H7 (cell line): ENCODE results near the gene ARHGAP29. TPM values are rescaled to one million over a fixed set of nuclear protein-coding genes. Genes with fewer than 3 reads are reported as not detected.
"Not testable (repeated sequence)": the region's sequence is repeated elsewhere in the genome, so short reads cannot be mapped to it uniquely, and the experiment has no call there.

Source experiments
- DNase-seq: peaks from one replicate; pipeline ENCODE4 v3.0.0; 2012
- H3K27me3 ChIP-seq: 2 replicates; pipeline ENCODE4 v1.6.0; 2011; ENCODE audit warnings: mild to moderate bottlenecking, low read length; ENCODE audit not compliant: control insufficient read depth, insufficient read depth
- H3K36me3 ChIP-seq: replicated peaks from 2 replicates; pipeline ENCODE4 v1.5.1; 2011; ENCODE audit warnings: low read length; ENCODE audit not compliant: control insufficient read depth, insufficient read depth
- H3K4me3 ChIP-seq: 2 replicates; pipeline ENCODE4 v1.5.1; 2011; ENCODE audit warnings: low read depth, mild to moderate bottlenecking, control low read depth, low read length, moderate library complexity; ENCODE audit not compliant: insufficient read depth
- total RNA-seq: library from RNA; depleted of rRNA; stranded (reverse); fragments of >200 nt; shearing (Covaris generic); gene quantifications from 2 replicates; pipeline ENCODE4 v1.2.3, GENCODE V29; 2014

Gene ARHGAP29
- total RNA-seq, 1 experiment from 2014 or later: 5.6 TPM

- H3K27me3 ChIP-seq: no peaks in the 10 kb centered on the region
- DNase-seq: no peak
- no peaks in the 10 kb centered on the region for H3K36me3 ChIP-seq
- H3K4me3 ChIP-seq: no peak overlapping the region
Measured at GRCh38 chr1:94194079-94194865, 43.1 kb downstream of the ARHGAP29 start.

DNA sequence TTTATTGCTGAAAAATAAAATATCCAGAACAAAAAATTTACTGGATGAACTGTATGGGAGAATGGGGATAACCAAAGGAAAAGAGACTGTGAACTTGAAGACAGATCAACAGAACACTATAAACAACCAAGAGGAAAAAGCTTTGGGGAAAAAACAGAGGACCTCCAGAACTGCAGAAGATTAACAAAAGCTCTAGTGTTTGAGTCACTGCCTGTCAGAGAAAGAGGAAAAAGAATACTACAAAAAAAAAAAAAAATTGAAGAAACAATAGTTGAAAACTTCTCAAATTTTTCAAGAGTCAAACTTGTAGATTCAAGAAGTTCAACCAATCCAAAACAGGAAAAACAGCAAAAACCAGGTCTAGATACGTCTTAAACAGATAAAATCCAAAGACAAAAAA, 44.3 kb downstream of the ARHGAP29 start:
- H3K4me3 ChIP-seq: no peak overlapping the region
- H3K36me3 ChIP-seq: no peaks in the 10 kb centered on the region
- DNase-seq: no peak
- no peaks in the 10 kb centered on the region for H3K27me3 ChIP-seq

DNA sequence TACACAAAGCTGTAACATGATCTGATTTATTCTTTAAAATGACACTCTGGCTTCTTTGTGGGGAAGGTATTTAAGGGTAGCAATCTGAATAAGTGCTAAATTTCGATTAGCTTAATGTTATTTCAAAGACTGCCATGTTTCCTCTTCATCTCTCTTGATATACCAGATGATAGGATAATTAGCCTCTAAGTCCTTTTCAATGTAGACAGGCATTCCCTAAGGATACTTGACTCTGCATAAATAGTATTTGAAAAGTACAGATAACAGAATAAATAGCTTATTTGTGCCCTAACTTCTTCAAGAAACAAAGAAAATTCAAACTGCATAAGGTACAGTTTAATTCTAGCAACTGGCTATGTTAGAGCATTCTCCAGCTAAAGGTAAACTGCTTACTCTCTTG, 46.2 kb downstream of the ARHGAP29 start:
- DNase-seq: no peak
- no peaks in the 10 kb centered on the region for H3K27me3 ChIP-seq
- H3K36me3 ChIP-seq: no peaks in the 10 kb centered on the region
- H3K4me3 ChIP-seq: no peak overlapping the region

DNA sequence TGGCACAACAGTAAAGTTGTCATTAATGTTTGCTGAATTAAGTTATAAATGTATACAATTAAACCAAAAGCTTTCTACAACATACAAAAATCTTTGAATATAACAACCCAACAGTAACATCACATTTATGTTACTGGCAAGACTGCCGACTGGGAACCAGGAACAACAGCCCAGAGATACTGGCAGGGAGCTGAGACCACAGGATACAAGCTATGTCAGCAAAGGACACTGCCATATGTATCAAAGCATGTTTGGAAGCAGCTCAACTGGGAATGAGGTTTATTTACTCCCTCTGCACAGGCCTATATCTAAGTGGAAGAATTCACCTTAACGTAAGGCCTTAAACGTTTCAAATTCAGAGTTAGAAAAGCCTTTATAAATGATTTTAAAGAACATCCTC, 50.4 kb downstream of the ARHGAP29 start:
- Histone ChIP-seq H3K27me3 (no peaks in the 10 kb centered on the region), H3K4me3 (no peak overlapping the region)
- no peak for DNase-seq

DNA sequence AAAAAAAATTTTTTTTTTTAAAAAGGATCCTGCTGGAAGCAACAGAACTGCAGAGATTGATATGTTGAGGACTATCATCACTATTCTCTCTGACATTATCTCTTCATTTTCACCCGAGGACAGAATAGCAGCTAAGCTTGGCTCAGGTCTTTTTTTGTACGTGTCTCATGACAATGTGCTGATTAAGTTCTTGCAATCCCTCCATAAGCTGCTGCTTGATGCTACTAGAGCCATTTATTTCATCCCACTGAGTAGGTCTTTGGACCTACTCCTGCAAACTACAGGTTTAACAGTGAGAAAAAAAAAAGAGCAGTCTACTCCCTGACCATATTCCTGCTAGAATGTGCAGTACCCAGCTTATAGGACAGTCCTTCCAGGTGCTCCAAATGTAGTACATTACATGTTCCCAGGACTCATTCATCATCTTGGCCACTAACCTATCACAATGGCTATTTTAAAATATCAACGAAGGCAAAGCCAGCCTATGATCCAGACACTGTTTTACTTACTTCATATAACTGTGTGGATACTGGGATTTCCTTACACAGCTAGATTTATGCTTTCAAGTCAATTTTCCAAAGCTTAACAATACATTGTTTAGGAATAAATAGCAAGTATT, 54.1 kb downstream of the ARHGAP29 start:
- no peaks in the 10 kb centered on the region for H3K27me3 ChIP-seq

More for the DNA sequence above, 50.4 kb downstream of the ARHGAP29 start:
- no peaks in the 10 kb centered on the region for H3K36me3 ChIP-seq

GRCh38 chr1:94182191-94182590, 55.2 kb downstream of the ARHGAP29 start:
- no peaks in the 10 kb centered on the region; the same call in 1 of the 2 replicates for H3K36me3 ChIP-seq
- no peak for DNase-seq
- no peaks in the 10 kb centered on the region for H3K27me3 ChIP-seq
- H3K4me3 ChIP-seq: no peak overlapping the region

More for the DNA sequence above, 54.1 kb downstream of the ARHGAP29 start:
- Histone ChIP-seq H3K4me3 (no peak overlapping the region), H3K36me3 (no peaks in the 10 kb centered on the region; the same call in 1 of the 2 replicates)
- no peak for DNase-seq

- Histone ChIP-seq H3K27me3 (no peaks in the 10 kb centered on the region), H3K36me3 (no peaks in the 10 kb centered on the region; the same call in 1 of the 2 replicates), H3K4me3 (no peak overlapping the region)
- DNase-seq: no peak
Measured at GRCh38 chr1:94180650-94181049, 56.7 kb downstream of the ARHGAP29 start.

DNA sequence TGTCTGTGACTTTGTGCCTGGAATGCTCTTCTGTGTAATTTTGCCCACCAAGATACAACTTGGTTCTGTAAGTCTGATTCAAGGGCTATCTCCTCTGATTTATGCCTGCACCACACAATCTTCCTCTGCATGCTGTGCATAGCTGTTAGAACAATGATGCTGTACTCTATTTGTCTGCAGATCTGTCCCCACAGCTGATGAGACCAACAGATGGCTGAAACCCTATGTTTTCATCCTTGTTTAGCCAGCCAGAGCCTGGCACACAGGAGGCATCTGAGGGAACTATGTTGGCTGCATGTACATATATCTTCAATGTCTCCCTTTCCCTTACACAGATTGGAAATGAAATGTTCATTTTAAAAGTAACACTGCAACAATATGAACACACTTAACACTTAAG, 58.5 kb downstream of the ARHGAP29 start:
- Histone ChIP-seq H3K27me3 (no peaks in the 10 kb centered on the region), H3K4me3 (no peak overlapping the region), H3K36me3 (peaks cover 2% of the 10 kb centered on the region; the same call in 1 of the 2 replicates)
- no peak for DNase-seq

DNA sequence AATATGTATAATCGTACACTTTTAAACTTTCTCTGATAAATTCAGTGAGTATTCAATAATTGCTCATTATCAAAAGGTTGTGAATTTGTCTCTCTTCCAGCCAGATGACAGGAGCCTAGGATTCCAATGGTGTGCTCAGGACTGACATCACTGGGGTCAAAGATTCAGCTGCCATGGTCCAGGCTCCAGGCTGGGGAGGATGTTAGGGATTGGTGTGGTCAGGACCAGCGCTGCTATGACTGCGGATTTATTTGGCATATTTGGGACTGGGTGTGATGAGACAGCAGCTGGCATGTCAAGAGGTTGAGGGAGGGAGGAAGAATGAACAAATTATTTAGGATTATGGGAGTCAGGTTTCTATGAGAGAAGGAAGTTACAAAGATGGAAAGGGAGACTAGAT, 68.3 kb downstream of the ARHGAP29 start:
- Histone ChIP-seq H3K36me3 (peaks cover 3% of the 10 kb centered on the region; the same call in 1 of the 2 replicates), H3K4me3 (no peak overlapping the region), H3K27me3 (no peaks in the 10 kb centered on the region)
- DNase-seq: no peak

GRCh38 chr1:94165843-94166242, 71.5 kb downstream of the ARHGAP29 start:
- DNase-seq: no peak
- Histone ChIP-seq H3K36me3 (no peaks in the 10 kb centered on the region), H3K4me3 (no peak overlapping the region), H3K27me3 (no peaks in the 10 kb centered on the region)

DNA sequence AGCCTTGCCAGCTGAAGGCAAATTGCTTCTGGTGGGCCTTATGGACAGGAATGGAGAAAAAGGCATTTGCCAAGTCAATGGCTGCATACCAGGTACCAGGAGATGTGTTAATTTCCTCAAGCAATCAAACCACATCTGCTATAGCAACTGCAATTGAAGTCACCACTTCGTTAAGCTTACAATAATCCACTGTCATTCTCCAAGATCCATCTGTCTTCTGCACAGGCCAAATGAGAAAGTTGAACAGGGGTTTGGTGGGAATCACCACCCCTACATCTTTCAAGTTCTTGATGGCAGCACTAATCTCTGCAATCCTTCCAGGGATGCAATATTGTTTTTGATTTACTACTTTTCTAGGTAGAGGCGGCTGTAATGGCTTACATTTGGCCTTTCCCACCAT, 72.5 kb downstream of the ARHGAP29 start:
- not testable (repeated sequence) for DNase-seq, H3K36me3 ChIP-seq, H3K4me3 ChIP-seq, H3K27me3 ChIP-seq

GRCh38 chr1:94164121-94164520, 73.3 kb downstream of the ARHGAP29 start:
- H3K4me3 ChIP-seq: not testable (repeated sequence)

GRCh38 chr1:94163249-94163648, 74.1 kb downstream of the ARHGAP29 start:
- H3K36me3 ChIP-seq, H3K4me3 ChIP-seq, DNase-seq, H3K27me3 ChIP-seq: not testable (repeated sequence)

More at GRCh38 chr1:94164121-94164520, 73.3 kb downstream of the ARHGAP29 start:
- not testable (repeated sequence) for H3K36me3 ChIP-seq, H3K27me3 ChIP-seq, DNase-seq

GRCh38 chr1:94160811-94161210, 76.6 kb downstream of the ARHGAP29 start:
- no peaks in the 10 kb centered on the region for H3K27me3 ChIP-seq
- no peak for DNase-seq
- H3K36me3 ChIP-seq: no peaks in the 10 kb centered on the region
- H3K4me3 ChIP-seq: no peak overlapping the region

- H3K27me3 ChIP-seq: no peaks in the 10 kb centered on the region
- H3K36me3 ChIP-seq: no peaks in the 10 kb centered on the region
- no peak for DNase-seq
- H3K4me3 ChIP-seq: no peak overlapping the region
Measured at GRCh38 chr1:94156096-94156625, 81.2 kb downstream of the ARHGAP29 start.
